H1 (cell line): ENCODE results near the gene DPH5. TPM values are rescaled to one million over a fixed set of nuclear protein-coding genes. Genes with fewer than 3 reads are reported as not detected.

Experiments
- CTCF ChIA-PET: fragments of 300-600 bp; sonication (Branson Sonifier 250); formaldehyde crosslinking; loops from one replicate; lab custom pipeline; 2021; ENCODE audit not compliant: partially characterized antibody; lab: Charles Lee
- POLR2A ChIA-PET: fragments of 300-600 bp; sonication (Branson Sonifier 250); formaldehyde crosslinking; loops from one replicate; lab custom pipeline; 2021; ENCODE audit warnings: inconsistent platforms; ENCODE audit not compliant: partially characterized antibody; lab: Charles Lee
- DNase-seq, 2 experiments: peaks; one replicate each; pipeline versions ENCODE4 v3.0.0 to v3.0.0-alpha.2; 2010 to 2022; ENCODE audit warnings: low spot score in 2 of 2, low read depth in 1 of 2, mixed read lengths in 1 of 2
- FAIRE-seq: peaks from 2 replicates; lab custom pipeline; 2011; peaks lifted over from hg19 to GRCh38; lab: Jason Lieb, UNC
- H2AFZ ChIP-seq: 2 replicates; pipeline ENCODE4 v1.8.1; 2012; ENCODE audit warnings: low read length, inconsistent platforms
- H2AK5ac ChIP-seq: 2 replicates; pipeline ENCODE4 v1.6.1; 2013; ENCODE audit warnings: low read depth, low read length
- H2BK120ac ChIP-seq: replicated peaks from 2 replicates; pipeline ENCODE3; 2013; ENCODE audit warnings: low read depth, low read length, inconsistent platforms
- H2BK12ac ChIP-seq: 2 replicates; pipeline ENCODE4 v1.6.1; 2013; ENCODE audit warnings: low read depth, low read length
- H2BK15ac ChIP-seq: 2 replicates; pipeline ENCODE4 v1.6.1; 2013; ENCODE audit warnings: low read length
- H2BK20ac ChIP-seq: 2 replicates; pipeline ENCODE4 v1.6.1; 2013; ENCODE audit warnings: low read length
- H2BK5ac ChIP-seq: 2 replicates; pipeline ENCODE4 v1.6.1; 2013; ENCODE audit warnings: low read depth, low read length
- H3K14ac ChIP-seq: 2 replicates; pipeline ENCODE4 v1.6.1; 2013; ENCODE audit warnings: inconsistent platforms; ENCODE audit not compliant: insufficient read length
- H3K18ac ChIP-seq: 2 replicates; pipeline ENCODE4 v1.6.1; 2013; ENCODE audit warnings: low read length; ENCODE audit errors: extremely low read depth
- H3K23ac ChIP-seq: 2 replicates; pipeline ENCODE4 v1.6.1; 2013; ENCODE audit warnings: inconsistent platforms; ENCODE audit not compliant: insufficient read length
- H3K23me2 ChIP-seq: 2 replicates; pipeline ENCODE4 v1.6.1; 2013; ENCODE audit warnings: low read depth, low read length
- H3K27ac ChIP-seq: 2 replicates; pipeline ENCODE4 v1.6.1; 2011; ENCODE audit warnings: low read depth, low read length, inconsistent platforms
- H3K27me3 ChIP-seq, 4 experiments: replicated peaks in 1 of 4; 1 replicate in 1 of 4; 2 replicates in 3 of 4; pipeline versions ENCODE4 v1.6.1 to v1.8.1; 2011 to 2013; ENCODE audit warnings: low read length in 3 of 4, mild to moderate bottlenecking in 3 of 4, inconsistent platforms in 2 of 4, mixed read lengths in 2 of 4, moderate library complexity in 1 of 4; ENCODE audit not compliant: control insufficient read depth in 3 of 4, insufficient read depth in 3 of 4; ENCODE audit errors: extremely low read depth in 1 of 4
- H3K36me3 ChIP-seq, 4 experiments: 2 replicates each; pipeline versions ENCODE4 v1.6.1 to v1.8.1; 2011 to 2013; ENCODE audit warnings: mild to moderate bottlenecking in 4 of 4, low read length in 3 of 4, moderate library complexity in 2 of 4, control low read depth in 1 of 4, inconsistent platforms in 1 of 4; ENCODE audit not compliant: insufficient read depth in 4 of 4, control insufficient read depth in 2 of 4
- H3K4ac ChIP-seq: replicated peaks from 2 replicates; pipeline ENCODE3; 2013; ENCODE audit warnings: low read length, low read depth, mixed read lengths, inconsistent platforms; ENCODE audit not compliant: insufficient read length
- H3K4me1 ChIP-seq, 4 experiments: replicated peaks in 1 of 4; 1 replicate in 1 of 4; 2 replicates in 3 of 4; pipeline versions ENCODE4 v1.6.1 to v1.8.1; 2011 to 2013; ENCODE audit warnings: low read length in 3 of 4, inconsistent platforms in 2 of 4, mixed read lengths in 1 of 4; ENCODE audit not compliant: insufficient read depth in 4 of 4, control insufficient read depth in 3 of 4
- H3K4me2 ChIP-seq, 2 experiments: 2 replicates each; pipeline versions ENCODE4 v1.6.1 to v1.8.1; 2011 to 2013; ENCODE audit warnings: low read depth in 2 of 2, low read length in 2 of 2, control low read depth in 1 of 2, inconsistent platforms in 1 of 2, mild to moderate bottlenecking in 1 of 2; ENCODE audit not compliant: insufficient read depth in 1 of 2
- H3K4me3 ChIP-seq, 4 experiments: fragments of 200-600, 300-600 bp in 1 of 4; sonication (generic), shearing (Covaris generic), sonication (Bioruptor Twin) in 1 of 4; 2 replicates each; pipeline versions ENCODE4 v1.5.1 to v1.8.1; 2011 to 2016; ENCODE audit warnings: low read length in 4 of 4, low read depth in 3 of 4, control low read depth in 2 of 4, inconsistent platforms in 2 of 4, mild to moderate bottlenecking in 2 of 4, mixed read lengths in 1 of 4, moderate library complexity in 1 of 4; ENCODE audit not compliant: insufficient read depth in 2 of 4; ENCODE audit errors: extremely low read depth in 1 of 4
- H3K56ac ChIP-seq: replicated peaks from 2 replicates; pipeline ENCODE3; 2013; ENCODE audit warnings: low read depth, mild to moderate bottlenecking, mixed read lengths, low read length, inconsistent platforms; ENCODE audit not compliant: insufficient read length
- H3K79me1 ChIP-seq: 2 replicates; pipeline ENCODE4 v1.6.1; 2013; ENCODE audit warnings: low read depth, low read length, control low read depth
- H3K79me2 ChIP-seq, 2 experiments: 2 replicates each; pipeline versions ENCODE4 v1.6.1 to v1.8.1; 2012 to 2013; ENCODE audit warnings: low read length in 2 of 2, mild to moderate bottlenecking in 2 of 2, inconsistent platforms in 1 of 2; ENCODE audit not compliant: insufficient read depth in 2 of 2, control insufficient read depth in 1 of 2
- H3K9ac ChIP-seq, 4 experiments: replicated peaks in 1 of 4; 1 replicate in 1 of 4; 2 replicates in 3 of 4; pipeline versions ENCODE4 v1.6.1 to v1.8.1; 2011 to 2013; ENCODE audit warnings: low read depth in 3 of 4, low read length in 3 of 4, control low read depth in 2 of 4, mild to moderate bottlenecking in 2 of 4, moderate library complexity in 2 of 4, inconsistent platforms in 1 of 4; ENCODE audit errors: extremely low read depth in 1 of 4
- H3K9me3 ChIP-seq, 2 experiments: 2 replicates each; pipeline versions ENCODE4 v1.6.1 to v1.8.1; 2012 to 2013; ENCODE audit warnings: mild to moderate bottlenecking in 2 of 2, moderate library complexity in 2 of 2, control low read depth in 1 of 2, inconsistent platforms in 1 of 2, low read depth in 1 of 2, low read length in 1 of 2, mixed read lengths in 1 of 2; ENCODE audit not compliant: insufficient read depth in 2 of 2
- H4K20me1 ChIP-seq, 2 experiments: replicated peaks in 1 of 2; 2 replicates each; pipeline versions ENCODE3 to v1.8.1; 2011 to 2013; ENCODE audit warnings: inconsistent platforms in 2 of 2, low read length in 2 of 2, mild to moderate bottlenecking in 1 of 2; ENCODE audit not compliant: insufficient read depth in 2 of 2, control insufficient read depth in 1 of 2
- H4K5ac ChIP-seq: 2 replicates; pipeline ENCODE4 v1.6.1; 2013; ENCODE audit warnings: low read length, low read depth, mixed read lengths, inconsistent platforms; ENCODE audit not compliant: insufficient read length
- H4K8ac ChIP-seq: 2 replicates; pipeline ENCODE4 v1.8.0; 2013; ENCODE audit warnings: mild to moderate bottlenecking, moderate library complexity, low read length, inconsistent platforms; ENCODE audit not compliant: insufficient read depth; ENCODE audit errors: extremely low read depth
- H4K91ac ChIP-seq: replicated peaks from 2 replicates; pipeline ENCODE3; 2013; ENCODE audit warnings: low read length, mixed read lengths, inconsistent platforms; ENCODE audit not compliant: insufficient read length
- EGR1 ChIP-seq: IDR thresholded peaks from 2 replicates; pipeline ENCODE4 v1.6.1; 2011; ENCODE audit warnings: low read depth, low read length, borderline replicate concordance
- POU5F1 ChIP-seq: IDR thresholded peaks from 2 replicates; pipeline ENCODE4 v1.6.1; 2011; ENCODE audit warnings: low read depth, mild to moderate bottlenecking, low read length, moderate library complexity
- SP1 ChIP-seq: IDR thresholded peaks from 2 replicates; pipeline ENCODE4 v1.6.1; 2011; ENCODE audit warnings: low read depth, low read length
- SP4 ChIP-seq: IDR thresholded peaks from 2 replicates; pipeline ENCODE4 v1.6.1; 2012; ENCODE audit warnings: low read length, inconsistent platforms
- WGBS, 2 experiments: shearing (Covaris generic) in 1 of 2; methylation state at CpG; one replicate each; pipeline versions ENCODE4 v1.1.6 to v1.1.7; 2013 to 2015; ENCODE audit warnings: low lambda C conversion rate in 2 of 2, mixed read lengths in 2 of 2, inconsistent platforms in 1 of 2, low coverage in 1 of 2, missing lambda C conversion rate in 1 of 2; ENCODE audit not compliant: insufficient replicate concordance in 2 of 2, insufficient coverage in 1 of 2, insufficient read length in 1 of 2; ENCODE audit errors: extremely low coverage in 1 of 2, missing lambda C conversion rate in 1 of 2; 5-methylcytosine and 5-hydroxymethylcytosine counted together
- polyA plus RNA-seq, 7 experiments: library from polyadenylated mRNA; depleted of rRNA in 3 of 7; stranded (reverse) in 5 of 7; unstranded in 2 of 7; fragments of >200 nt in 5 of 7; fragments of 200-250 nt in 2 of 7; gene quantifications; 1 replicate in 5 of 7; 2 replicates in 1 of 7; 4 replicates in 1 of 7; pipeline versions ENCODE4 v1.2.1 to v1.2.3, GENCODE V29; 2011 to 2013; ENCODE audit warnings: missing spikeins in 2 of 7, mixed read lengths in 2 of 7
- total RNA-seq: library from RNA; stranded (reverse); fragmentation: NEBNext Ultra II Directional; extraction: Animal tissue kit (Norgen Biotek cat#: 25700); gene quantifications from 2 replicates; pipeline ENCODE4 v1.2.1, GENCODE V29; 2021

Gene DPH5
- total and polyA plus RNA-seq, 2 of the 8 experiments (the other 6 are each of a cell fraction or from before 2014, with no cell fraction given) = 67.7 to 106 TPM

DNA sequence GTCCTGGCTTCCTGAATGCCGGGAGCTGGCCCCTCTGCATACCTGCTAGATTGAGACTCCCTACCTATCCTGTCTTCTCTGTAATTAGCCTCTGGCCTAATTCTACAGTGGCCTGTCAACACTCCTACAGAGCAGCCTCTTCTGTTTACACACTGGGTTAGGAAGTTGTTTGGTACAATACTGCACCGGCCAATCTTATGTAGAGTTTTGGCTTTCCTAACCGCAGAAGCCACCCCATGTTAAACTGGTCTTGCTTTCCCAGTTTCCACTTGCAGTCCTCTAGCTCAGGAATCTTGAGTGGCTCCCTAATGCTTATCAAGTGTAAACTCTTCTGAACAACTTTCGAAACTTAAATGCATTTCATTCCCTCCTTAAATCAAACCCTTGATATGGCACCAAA, 42.8 kb downstream of the DPH5 start:
- no peaks in the 10 kb centered on the region for H3K79me1 ChIP-seq
- H2BK20ac ChIP-seq = no peak overlapping the region
- WGBS, 2 experiments = 94% methylated on average over 4 of the region's 4 CpGs; no CpG with 5 or more reads in 1 of the 2 experiments
- H3K18ac ChIP-seq = no peak overlapping the region
- H3K27ac ChIP-seq = no peak overlapping the region
- no peak overlapping the region for H3K14ac ChIP-seq
- no peaks in the 10 kb centered on the region for H3K27me3 ChIP-seq
- H3K4me3 ChIP-seq = no peak overlapping the region
- H3K9me3 ChIP-seq = no peaks in the 10 kb centered on the region
- POLR2A ChIA-PET = interaction anchor here (0.6 kb wide), 2 partner anchors 19 to 148 kb away, joined by 3 to 4 read pairs; no protein-coding TSS in a partner anchor
- no peak overlapping the region for H2BK15ac ChIP-seq
- DNase-seq = no peak
- no peak overlapping the region for H2AFZ ChIP-seq
- peaks cover 0 to 7% (median 0%) of the 10 kb centered on the region in 4 experiments; a peak in 1 of 8 replicates for H3K36me3 ChIP-seq
- TF ChIP-seq SP1 (no peak), SP4 (no peak), EGR1 (no peak), POU5F1 (no peak)
- TF ChIP-seq, all 59 proteins: peak for 0
- Histone ChIP-seq H4K8ac (no peak overlapping the region), H3K4ac (no peak overlapping the region), H3K56ac (no peak overlapping the region), H2BK12ac (no peak overlapping the region), H3K23me2 (no peaks in the 10 kb centered on the region), H2BK120ac (no peak overlapping the region), H4K20me1 (no peaks in the 10 kb centered on the region), H2AK5ac (no peak overlapping the region), H4K91ac (no peak overlapping the region), H3K4me1 (no peaks in the 10 kb centered on the region), H3K23ac (no peak overlapping the region), H3K4me2 (no peak overlapping the region), H2BK5ac (no peak overlapping the region), H3K9ac (no peak overlapping the region), H4K5ac (no peak overlapping the region), H3K79me2 (no peaks in the 10 kb centered on the region)
- CTCF ChIA-PET = no interaction called here
- FAIRE-seq = no peak
